22Rv1 (cell line): ENCODE data around the gene OR2B3.

Experiments used
- H3K27ac ChIP-seq: fragments of 450-650 bp; 2 replicates; pipeline ENCODE4 v1.5.1; 2017
- CTCF ChIP-seq: fragments of 450-650 bp; IDR thresholded peaks from 2 replicates; pipeline ENCODE4 v1.5.1; 2017; ENCODE audit warnings: mild to moderate bottlenecking
- ZFX ChIP-seq: fragments of 450-650 bp; IDR thresholded peaks from 2 replicates; pipeline ENCODE4 v1.6.1; 2017; ENCODE audit warnings: antibody characterized with exemption, borderline replicate concordance

Gene OR2B3

GRCh38 chr6:29051680-29052079, 35.4 kb downstream of the OR2B3 start:
- TF ChIP-seq CTCF, result no peak
- TF ChIP-seq ZFX, result no peak
- no peak overlapping the region for H3K27ac ChIP-seq

- no peak within 1 kb of the TSS for H3K27ac ChIP-seq
- no peak for TF ChIP-seq ZFX
- TF ChIP-seq CTCF, result no peak
Measured at GRCh38 chr6:29045075-29045474, 42.0 kb downstream of the OR2B3 start, which contains the start of gene OR2W1. Gene OR2W1 (minus strand): TSS chr6:29045175. CDS start chr6:29045175, 0 bp downstream.
